ENCODE results near the gene FDX2.

GRCh38 chr19:10343495-10343894, 27.7 kb upstream of the FDX2 start:
- TF ChIP-seq HDGF (IDR thresholded peaks at IDR 0.05; ENCODE audit: borderline replicate concordance): no peak
- TF ChIP-seq SUZ12 (IDR thresholded peaks at IDR 0.05): no peak
- no peak for TF ChIP-seq FOXM1 (IDR thresholded peaks at IDR 0.05; ENCODE audit: borderline replicate concordance)
- no peak for TF ChIP-seq TARDBP (IDR thresholded peaks at IDR 0.05)
- TF ChIP-seq CTBP1 (IDR thresholded peaks at IDR 0.05; ENCODE audit: borderline replicate concordance): no peak
- TF ChIP-seq FOXK2 (IDR thresholded peaks at IDR 0.05): no peak
- TF ChIP-seq ARNT (IDR thresholded peaks at IDR 0.05): no peak
- TF ChIP-seq ELF4 (IDR thresholded peaks at IDR 0.05): no peak
- no peak for TF ChIP-seq ZNF384 (IDR thresholded peaks at IDR 0.05)
- no peak for TF ChIP-seq FOXA1 (IDR thresholded peaks at IDR 0.05)
- no peak for TF ChIP-seq LEF1 (IDR thresholded peaks at IDR 0.05; ENCODE audit: borderline replicate concordance)
- no peak for TF ChIP-seq SP1 (IDR thresholded peaks at IDR 0.05)
- no peak for TF ChIP-seq BHLHE40 (IDR thresholded peaks at IDR 0.05; ENCODE audit: borderline replicate concordance)
- no peak for TF ChIP-seq PKNOX1 (IDR thresholded peaks at IDR 0.05)

All from HEK293T (cell line).